HepG2 (cell line): Measurements from ENCODE around the gene FMNL2. TPM values are rescaled to one million over a fixed set of nuclear protein-coding genes. Genes with fewer than 3 reads are reported as not detected.
A peak's percentile ranks its signal among the peaks of the same experiment; 100 is the strongest.

Experiments used
- ATF2 ChIP-seq: sonication (generic); formaldehyde crosslinking; IDR thresholded peaks from 2 replicates; pipeline ENCODE4 v1.4.0; 2020; ENCODE audit warnings: missing genetic modification reagents
- CEBPB ChIP-seq: IDR thresholded peaks from 2 replicates; pipeline ENCODE4 v1.6.1; 2011; ENCODE audit warnings: low read depth, low read length, improper control_type of control experiment, borderline replicate concordance
- HHEX ChIP-seq: IDR thresholded peaks from 2 replicates; pipeline ENCODE4 v1.6.1; 2016; ENCODE audit warnings: control low read depth
- HOXA3 ChIP-seq: sonication (generic); formaldehyde crosslinking; IDR thresholded peaks from 2 replicates; pipeline ENCODE4 v1.5.0; 2020; ENCODE audit warnings: missing genetic modification reagents
- MED13 ChIP-seq: sonication (generic); formaldehyde crosslinking; IDR thresholded peaks from 2 replicates; pipeline ENCODE4 v1.5.0; 2020; ENCODE audit warnings: missing genetic modification reagents
- MXI1 ChIP-seq: IDR thresholded peaks from 3 replicates; pipeline ENCODE4 v1.6.1; 2012; ENCODE audit warnings: low read depth, low read length, inconsistent platforms, borderline replicate concordance
- PHB2 ChIP-seq: fragments of 450-650 bp; IDR thresholded peaks from 2 replicates; pipeline ENCODE4 v1.6.1; 2018; ENCODE audit not compliant: partially characterized antibody
- SALL1 ChIP-seq: sonication (generic); formaldehyde crosslinking; IDR thresholded peaks from 2 replicates; pipeline ENCODE4 v1.8.0; 2022; ENCODE audit warnings: mild to moderate bottlenecking, missing genetic modification reagents
- SAP130 ChIP-seq: IDR thresholded peaks from 2 replicates; pipeline ENCODE4 v1.6.1; 2016; ENCODE audit warnings: low read depth
- THAP11 ChIP-seq: IDR thresholded peaks from 2 replicates; pipeline ENCODE4 v1.6.1; 2016; ENCODE audit warnings: missing biosample characterization, missing genetic modification reagents
- TOE1 ChIP-seq: sonication (generic); formaldehyde crosslinking; IDR thresholded peaks from 2 replicates; pipeline ENCODE4 v1.4.0; 2020; ENCODE audit warnings: mild to moderate bottlenecking, missing genetic modification reagents
- ZNF232 ChIP-seq: sonication (generic); formaldehyde crosslinking; IDR thresholded peaks from 2 replicates; pipeline ENCODE4 v1.4.0; 2020; ENCODE audit warnings: missing genetic modification reagents, borderline replicate concordance
- ZNF280B ChIP-seq: sonication (generic); formaldehyde crosslinking; IDR thresholded peaks from 2 replicates; pipeline ENCODE4 v1.5.0; 2020; ENCODE audit warnings: missing genetic modification reagents, mild to moderate bottlenecking, borderline replicate concordance
- ZNF317 ChIP-seq: sonication (generic); formaldehyde crosslinking; IDR thresholded peaks from 2 replicates; pipeline ENCODE4 v1.5.0; 2020; ENCODE audit warnings: mild to moderate bottlenecking, missing genetic modification reagents
- ZNF451 ChIP-seq: sonication (generic); formaldehyde crosslinking; IDR thresholded peaks from 2 replicates; pipeline ENCODE4 v1.5.0; 2020; ENCODE audit warnings: mild to moderate bottlenecking, missing genetic modification reagents
- ZNF839 ChIP-seq: sonication (generic); formaldehyde crosslinking; IDR thresholded peaks from 2 replicates; pipeline ENCODE4 v1.4.0; 2020; ENCODE audit warnings: missing genetic modification reagents, mild to moderate bottlenecking, borderline replicate concordance
- ZNF878 ChIP-seq: sonication (generic); formaldehyde crosslinking; IDR thresholded peaks from 2 replicates; pipeline ENCODE4 v1.8.1; 2023; ENCODE audit warnings: mild to moderate bottlenecking, missing genetic modification reagents, moderate library complexity
- polyA plus RNA-seq, 8 experiments: library from polyadenylated mRNA; depleted of rRNA in 3 of 8; stranded (reverse) in 7 of 8; unstranded in 1 of 8; fragments of >200 nt; fragmentation: Illumina TruSeq in 4 of 8; extraction: Trizol in 4 of 8; gene quantifications; 2 replicates each; pipeline versions ENCODE4 v1.2.1 to v1.2.3, GENCODE V29; 2011 to 2016; ENCODE audit warnings: low read depth in 4 of 8, missing spikeins in 1 of 8, mixed read lengths in 1 of 8; ENCODE audit not compliant: insufficient read depth in 1 of 8
- total RNA-seq, 5 experiments: library from RNA; depleted of rRNA; stranded (reverse); fragments of >200 nt; fragmentation: Illumina TruSeq; extraction: Trizol; gene quantifications; 2 replicates each; pipeline ENCODE4 v1.2.3, GENCODE V29; 2016; ENCODE audit warnings: low read depth in 1 of 5
- TF ChIP-seq, protein P1 (sequence below): sonication (generic); formaldehyde crosslinking; IDR thresholded peaks from 2 replicates; pipeline ENCODE4 v1.4.0; 2020; ENCODE audit warnings: missing genetic modification reagents
- TF ChIP-seq, protein P2 (sequence below): sonication (generic); formaldehyde crosslinking; IDR thresholded peaks from 2 replicates; pipeline ENCODE4 v1.5.1; 2020; ENCODE audit warnings: missing genetic modification reagents, mild to moderate bottlenecking, borderline replicate concordance
- TF ChIP-seq, protein P3 (sequence below): sonication (generic); formaldehyde crosslinking; IDR thresholded peaks from 2 replicates; pipeline ENCODE4 v1.5.1; 2020; ENCODE audit warnings: mild to moderate bottlenecking, moderate library complexity, missing genetic modification reagents

The FMNL2 gene
- total and polyA plus RNA-seq, 2 of the 13 experiments (the other 11 are each of a cell fraction or from before 2014, with no cell fraction given): 66.5 to 67.7 TPM

- TF ChIP-seq, protein P1, sequence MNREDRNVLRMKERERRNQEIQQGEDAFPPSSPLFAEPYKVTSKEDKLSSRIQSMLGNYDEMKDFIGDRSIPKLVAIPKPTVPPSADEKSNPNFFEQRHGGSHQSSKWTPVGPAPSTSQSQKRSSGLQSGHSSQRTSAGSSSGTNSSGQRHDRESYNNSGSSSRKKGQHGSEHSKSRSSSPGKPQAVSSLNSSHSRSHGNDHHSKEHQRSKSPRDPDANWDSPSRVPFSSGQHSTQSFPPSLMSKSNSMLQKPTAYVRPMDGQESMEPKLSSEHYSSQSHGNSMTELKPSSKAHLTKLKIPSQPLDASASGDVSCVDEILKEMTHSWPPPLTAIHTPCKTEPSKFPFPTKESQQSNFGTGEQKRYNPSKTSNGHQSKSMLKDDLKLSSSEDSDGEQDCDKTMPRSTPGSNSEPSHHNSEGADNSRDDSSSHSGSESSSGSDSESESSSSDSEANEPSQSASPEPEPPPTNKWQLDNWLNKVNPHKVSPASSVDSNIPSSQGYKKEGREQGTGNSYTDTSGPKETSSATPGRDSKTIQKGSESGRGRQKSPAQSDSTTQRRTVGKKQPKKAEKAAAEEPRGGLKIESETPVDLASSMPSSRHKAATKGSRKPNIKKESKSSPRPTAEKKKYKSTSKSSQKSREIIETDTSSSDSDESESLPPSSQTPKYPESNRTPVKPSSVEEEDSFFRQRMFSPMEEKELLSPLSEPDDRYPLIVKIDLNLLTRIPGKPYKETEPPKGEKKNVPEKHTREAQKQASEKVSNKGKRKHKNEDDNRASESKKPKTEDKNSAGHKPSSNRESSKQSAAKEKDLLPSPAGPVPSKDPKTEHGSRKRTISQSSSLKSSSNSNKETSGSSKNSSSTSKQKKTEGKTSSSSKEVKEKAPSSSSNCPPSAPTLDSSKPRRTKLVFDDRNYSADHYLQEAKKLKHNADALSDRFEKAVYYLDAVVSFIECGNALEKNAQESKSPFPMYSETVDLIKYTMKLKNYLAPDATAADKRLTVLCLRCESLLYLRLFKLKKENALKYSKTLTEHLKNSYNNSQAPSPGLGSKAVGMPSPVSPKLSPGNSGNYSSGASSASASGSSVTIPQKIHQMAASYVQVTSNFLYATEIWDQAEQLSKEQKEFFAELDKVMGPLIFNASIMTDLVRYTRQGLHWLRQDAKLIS (CRISPR knock-in tag): no peak
- TF ChIP-seq PHB2 (no peak), ZNF451 (CRISPR knock-in tag) (no peak), THAP11 (CRISPR knock-in tag) (no peak), CEBPB (peak; percentile 18; the same call in 1 of the 2 replicates), SAP130 (CRISPR knock-in tag) (0 out of 2 replicates have a peak, but pooled peaks have one; percentile 31), TOE1 (CRISPR knock-in tag) (no peak), ZNF280B (CRISPR knock-in tag) (no peak), ZNF839 (CRISPR knock-in tag) (no peak), HOXA3 (peak; percentile 21; the same call in 1 of the 2 replicates), SALL1 (CRISPR knock-in tag) (peak; percentile 39; the same call in 1 of the 2 replicates), MXI1 (no peak), MED13 (CRISPR knock-in tag) (no peak), HHEX (CRISPR knock-in tag) (no peak), ATF2 (CRISPR knock-in tag) (no peak), ZNF317 (CRISPR knock-in tag) (no peak), ZNF232 (CRISPR knock-in tag) (0 out of 2 replicates have a peak, but pooled peaks have one; percentile 29), ZNF878 (CRISPR knock-in tag) (no peak)
- TF ChIP-seq, protein P2, sequence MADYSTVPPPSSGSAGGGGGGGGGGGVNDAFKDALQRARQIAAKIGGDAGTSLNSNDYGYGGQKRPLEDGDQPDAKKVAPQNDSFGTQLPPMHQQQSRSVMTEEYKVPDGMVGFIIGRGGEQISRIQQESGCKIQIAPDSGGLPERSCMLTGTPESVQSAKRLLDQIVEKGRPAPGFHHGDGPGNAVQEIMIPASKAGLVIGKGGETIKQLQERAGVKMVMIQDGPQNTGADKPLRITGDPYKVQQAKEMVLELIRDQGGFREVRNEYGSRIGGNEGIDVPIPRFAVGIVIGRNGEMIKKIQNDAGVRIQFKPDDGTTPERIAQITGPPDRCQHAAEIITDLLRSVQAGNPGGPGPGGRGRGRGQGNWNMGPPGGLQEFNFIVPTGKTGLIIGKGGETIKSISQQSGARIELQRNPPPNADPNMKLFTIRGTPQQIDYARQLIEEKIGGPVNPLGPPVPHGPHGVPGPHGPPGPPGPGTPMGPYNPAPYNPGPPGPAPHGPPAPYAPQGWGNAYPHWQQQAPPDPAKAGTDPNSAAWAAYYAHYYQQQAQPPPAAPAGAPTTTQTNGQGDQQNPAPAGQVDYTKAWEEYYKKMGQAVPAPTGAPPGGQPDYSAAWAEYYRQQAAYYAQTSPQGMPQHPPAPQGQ (CRISPR knock-in tag): no peak
- TF ChIP-seq, protein P3, sequence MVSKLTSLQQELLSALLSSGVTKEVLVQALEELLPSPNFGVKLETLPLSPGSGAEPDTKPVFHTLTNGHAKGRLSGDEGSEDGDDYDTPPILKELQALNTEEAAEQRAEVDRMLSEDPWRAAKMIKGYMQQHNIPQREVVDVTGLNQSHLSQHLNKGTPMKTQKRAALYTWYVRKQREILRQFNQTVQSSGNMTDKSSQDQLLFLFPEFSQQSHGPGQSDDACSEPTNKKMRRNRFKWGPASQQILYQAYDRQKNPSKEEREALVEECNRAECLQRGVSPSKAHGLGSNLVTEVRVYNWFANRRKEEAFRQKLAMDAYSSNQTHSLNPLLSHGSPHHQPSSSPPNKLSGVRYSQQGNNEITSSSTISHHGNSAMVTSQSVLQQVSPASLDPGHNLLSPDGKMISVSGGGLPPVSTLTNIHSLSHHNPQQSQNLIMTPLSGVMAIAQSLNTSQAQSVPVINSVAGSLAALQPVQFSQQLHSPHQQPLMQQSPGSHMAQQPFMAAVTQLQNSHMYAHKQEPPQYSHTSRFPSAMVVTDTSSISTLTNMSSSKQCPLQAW (CRISPR knock-in tag): 0 out of 2 replicates have a peak, but pooled peaks have one; percentile 29
These were observed 300.8 kb downstream of the FMNL2 start (continued) for GRCh38 chr2:152635635-152636298.
